SK-N-SH treated with all-trans-retinoic acid at 6 μM for 48 hours (cell line): Measurements from ENCODE around the gene BNC2.
A peak's percentile ranks its signal among the peaks of the same experiment; 100 is the strongest.

Experiments
- ATAC-seq: fragments of 200-7000 bp; cut with Tn5 transposase; 3 replicates; pipeline ENCODE4 v1.9.1; 2020; ENCODE audit warnings: mild to moderate bottlenecking, moderate library complexity
- ARNTL ChIP-seq: fragments of 450-650 bp; formaldehyde crosslinking; IDR thresholded peaks from 2 replicates; pipeline ENCODE4 v1.5.0; 2020; ENCODE audit warnings: low read depth, mild to moderate bottlenecking, moderate library complexity, borderline replicate concordance
- BACH2 ChIP-seq: fragments of 250-450 bp; sonication (Bioruptor Pico); IDR thresholded peaks from 2 replicates; pipeline ENCODE4 v1.9.0; 2021; ENCODE audit warnings: mild to moderate bottlenecking, borderline replicate concordance
- CREB5 ChIP-seq: fragments of 250-450 bp; sonication (Bioruptor Pico); IDR thresholded peaks from 2 replicates; pipeline ENCODE4 v1.5.1; 2020; ENCODE audit warnings: low read depth, mild to moderate bottlenecking, moderate library complexity
- CSDC2 ChIP-seq: fragments of 250-450 bp; sonication (Bioruptor Pico); IDR thresholded peaks from 2 replicates; pipeline ENCODE4 v1.5.0; 2020; ENCODE audit warnings: mild to moderate bottlenecking, moderate library complexity
- ESRRG ChIP-seq: fragments of 250-450 bp; sonication (Bioruptor Pico); IDR thresholded peaks from 2 replicates; pipeline ENCODE4 v1.6.1; 2021; ENCODE audit warnings: mild to moderate bottlenecking
- GLIS3 ChIP-seq: fragments of 250-450 bp; sonication (Bioruptor Pico); IDR thresholded peaks from 2 replicates; pipeline ENCODE4 v1.5.0; 2020; ENCODE audit warnings: mild to moderate bottlenecking, moderate library complexity
- ISL1 ChIP-seq: fragments of 250-450 bp; sonication (Bioruptor Pico); IDR thresholded peaks from 2 replicates; pipeline ENCODE4 v2.1.2; 2022; ENCODE audit warnings: mild to moderate bottlenecking, moderate library complexity
- OSR1 ChIP-seq: fragments of 250-450 bp; sonication (Bioruptor Pico); IDR thresholded peaks from 2 replicates; pipeline ENCODE4 v1.8.0; 2022; ENCODE audit warnings: moderate library complexity, mild to moderate bottlenecking, inconsistent platforms
- PPARA ChIP-seq: fragments of 250-450 bp; sonication (Bioruptor Pico); IDR thresholded peaks from 2 replicates; pipeline ENCODE4 v1.5.0; 2020; ENCODE audit warnings: mild to moderate bottlenecking, borderline replicate concordance
- ZC3H10 ChIP-seq: fragments of 250-450 bp; sonication (Bioruptor Pico); IDR thresholded peaks from 2 replicates; pipeline ENCODE4 v1.5.1; 2021; ENCODE audit warnings: mild to moderate bottlenecking, moderate library complexity
- ZFP3 ChIP-seq: fragments of 250-450 bp; sonication (Bioruptor Pico); IDR thresholded peaks from 2 replicates; pipeline ENCODE4 v1.5.0; 2020; ENCODE audit warnings: mild to moderate bottlenecking, moderate library complexity
- ZNF565 ChIP-seq: fragments of 450-650 bp; formaldehyde crosslinking; conservative IDR thresholded peaks from 2 replicates; pipeline ENCODE4 v1.5.0; 2020; ENCODE audit warnings: low read depth, mild to moderate bottlenecking, moderate library complexity
- ZNF70 ChIP-seq: fragments of 450-650 bp; formaldehyde crosslinking; IDR thresholded peaks from 2 replicates; pipeline ENCODE4 v1.5.0; 2020; ENCODE audit warnings: mild to moderate bottlenecking, moderate library complexity
- TF ChIP-seq, protein P1 (sequence below): fragments of 250-450 bp; sonication (Bioruptor Pico); IDR thresholded peaks from 2 replicates; pipeline ENCODE4 v1.5.0; 2020; ENCODE audit warnings: mild to moderate bottlenecking, moderate library complexity
- TF ChIP-seq, protein P2 (sequence below): fragments of 250-450 bp; sonication (Bioruptor Pico); IDR thresholded peaks from 2 replicates; pipeline ENCODE4 v1.5.1; 2021; ENCODE audit warnings: mild to moderate bottlenecking, moderate library complexity
- TF ChIP-seq, protein P3 (sequence below): fragments of 250-450 bp; sonication (Bioruptor Pico); IDR thresholded peaks from 2 replicates; pipeline ENCODE4 v1.8.0; 2020; ENCODE audit warnings: mild to moderate bottlenecking, moderate library complexity, borderline replicate concordance

BNC2 gene

GRCh38 chr9:16369427-16369826 lies 501.0 kb downstream of the BNC2 start:
- no peak for TF ChIP-seq PPARA (CRISPR knock-in tag)
- no peak for TF ChIP-seq ZC3H10 (CRISPR knock-in tag)
- TF ChIP-seq ZFP3 (CRISPR knock-in tag) = no peak
- TF ChIP-seq BACH2 (CRISPR knock-in tag) = no peak
- no peak for TF ChIP-seq ZNF70 (CRISPR knock-in tag)
- TF ChIP-seq, protein P1, sequence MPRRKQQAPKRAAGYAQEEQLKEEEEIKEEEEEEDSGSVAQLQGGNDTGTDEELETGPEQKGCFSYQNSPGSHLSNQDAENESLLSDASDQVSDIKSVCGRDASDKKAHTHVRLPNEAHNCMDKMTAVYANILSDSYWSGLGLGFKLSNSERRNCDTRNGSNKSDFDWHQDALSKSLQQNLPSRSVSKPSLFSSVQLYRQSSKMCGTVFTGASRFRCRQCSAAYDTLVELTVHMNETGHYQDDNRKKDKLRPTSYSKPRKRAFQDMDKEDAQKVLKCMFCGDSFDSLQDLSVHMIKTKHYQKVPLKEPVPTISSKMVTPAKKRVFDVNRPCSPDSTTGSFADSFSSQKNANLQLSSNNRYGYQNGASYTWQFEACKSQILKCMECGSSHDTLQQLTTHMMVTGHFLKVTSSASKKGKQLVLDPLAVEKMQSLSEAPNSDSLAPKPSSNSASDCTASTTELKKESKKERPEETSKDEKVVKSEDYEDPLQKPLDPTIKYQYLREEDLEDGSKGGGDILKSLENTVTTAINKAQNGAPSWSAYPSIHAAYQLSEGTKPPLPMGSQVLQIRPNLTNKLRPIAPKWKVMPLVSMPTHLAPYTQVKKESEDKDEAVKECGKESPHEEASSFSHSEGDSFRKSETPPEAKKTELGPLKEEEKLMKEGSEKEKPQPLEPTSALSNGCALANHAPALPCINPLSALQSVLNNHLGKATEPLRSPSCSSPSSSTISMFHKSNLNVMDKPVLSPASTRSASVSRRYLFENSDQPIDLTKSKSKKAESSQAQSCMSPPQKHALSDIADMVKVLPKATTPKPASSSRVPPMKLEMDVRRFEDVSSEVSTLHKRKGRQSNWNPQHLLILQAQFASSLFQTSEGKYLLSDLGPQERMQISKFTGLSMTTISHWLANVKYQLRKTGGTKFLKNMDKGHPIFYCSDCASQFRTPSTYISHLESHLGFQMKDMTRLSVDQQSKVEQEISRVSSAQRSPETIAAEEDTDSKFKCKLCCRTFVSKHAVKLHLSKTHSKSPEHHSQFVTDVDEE (CRISPR knock-in tag) = no peak
- no peak for TF ChIP-seq OSR1 (CRISPR knock-in tag)
- no peak for TF ChIP-seq GLIS3
- ATAC-seq = no peak

- TF ChIP-seq CSDC2 (CRISPR knock-in tag) = no peak
- no peak for TF ChIP-seq CREB5 (CRISPR knock-in tag)
- TF ChIP-seq ISL1 (CRISPR knock-in tag) = peak; percentile 71
- TF ChIP-seq, protein P2, sequence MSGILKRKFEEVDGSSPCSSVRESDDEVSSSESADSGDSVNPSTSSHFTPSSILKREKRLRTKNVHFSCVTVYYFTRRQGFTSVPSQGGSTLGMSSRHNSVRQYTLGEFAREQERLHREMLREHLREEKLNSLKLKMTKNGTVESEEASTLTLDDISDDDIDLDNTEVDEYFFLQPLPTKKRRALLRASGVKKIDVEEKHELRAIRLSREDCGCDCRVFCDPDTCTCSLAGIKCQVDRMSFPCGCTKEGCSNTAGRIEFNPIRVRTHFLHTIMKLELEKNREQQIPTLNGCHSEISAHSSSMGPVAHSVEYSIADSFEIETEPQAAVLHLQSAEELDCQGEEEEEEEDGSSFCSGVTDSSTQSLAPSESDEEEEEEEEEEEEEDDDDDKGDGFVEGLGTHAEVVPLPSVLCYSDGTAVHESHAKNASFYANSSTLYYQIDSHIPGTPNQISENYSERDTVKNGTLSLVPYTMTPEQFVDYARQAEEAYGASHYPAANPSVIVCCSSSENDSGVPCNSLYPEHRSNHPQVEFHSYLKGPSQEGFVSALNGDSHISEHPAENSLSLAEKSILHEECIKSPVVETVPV (CRISPR knock-in tag) = no peak
- no peak for TF ChIP-seq GLIS3
- TF ChIP-seq ZNF565 (CRISPR knock-in tag) = no peak
- ATAC-seq = peak; percentile 60
Measured at GRCh38 chr9:16368237-16369087, 502.0 kb downstream of the BNC2 start.

- peak; percentile 79 for ATAC-seq
- TF ChIP-seq ZFP3 (CRISPR knock-in tag) (no peak), CREB5 (CRISPR knock-in tag) (no peak), ESRRG (CRISPR knock-in tag) (no peak), PPARA (CRISPR knock-in tag) (no peak), OSR1 (CRISPR knock-in tag) (no peak), CSDC2 (CRISPR knock-in tag) (no peak), BACH2 (CRISPR knock-in tag) (no peak), ISL1 (CRISPR knock-in tag) (no peak), ARNTL (CRISPR knock-in tag) (no peak), ZNF70 (CRISPR knock-in tag) (no peak)
- TF ChIP-seq, protein P3, sequence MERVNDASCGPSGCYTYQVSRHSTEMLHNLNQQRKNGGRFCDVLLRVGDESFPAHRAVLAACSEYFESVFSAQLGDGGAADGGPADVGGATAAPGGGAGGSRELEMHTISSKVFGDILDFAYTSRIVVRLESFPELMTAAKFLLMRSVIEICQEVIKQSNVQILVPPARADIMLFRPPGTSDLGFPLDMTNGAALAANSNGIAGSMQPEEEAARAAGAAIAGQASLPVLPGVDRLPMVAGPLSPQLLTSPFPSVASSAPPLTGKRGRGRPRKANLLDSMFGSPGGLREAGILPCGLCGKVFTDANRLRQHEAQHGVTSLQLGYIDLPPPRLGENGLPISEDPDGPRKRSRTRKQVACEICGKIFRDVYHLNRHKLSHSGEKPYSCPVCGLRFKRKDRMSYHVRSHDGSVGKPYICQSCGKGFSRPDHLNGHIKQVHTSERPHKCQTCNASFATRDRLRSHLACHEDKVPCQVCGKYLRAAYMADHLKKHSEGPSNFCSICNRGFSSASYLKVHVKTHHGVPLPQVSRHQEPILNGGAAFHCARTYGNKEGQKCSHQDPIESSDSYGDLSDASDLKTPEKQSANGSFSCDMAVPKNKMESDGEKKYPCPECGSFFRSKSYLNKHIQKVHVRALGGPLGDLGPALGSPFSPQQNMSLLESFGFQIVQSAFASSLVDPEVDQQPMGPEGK (CRISPR knock-in tag) = no peak
- TF ChIP-seq, protein P1 (CRISPR knock-in tag) = no peak
Measured at GRCh38 chr9:16367605-16368231, 502.8 kb downstream of the BNC2 start.
